ACC112 (cell line): ENCODE results near the gene NPPC.
"Not testable (repeated sequence)": the region's sequence is repeated elsewhere in the genome, so short reads cannot be mapped to it uniquely, and the experiment has no call there.

Experiments used
- H2AFZ ChIP-seq: fragments of 200-600 bp; sonication (generic); one replicate; pipeline ENCODE4 v1.6.0; 2017; ENCODE audit warnings: antibody characterized with exemption, low read length; ENCODE audit not compliant: unreplicated experiment
- H3K27ac ChIP-seq: fragments of 200-600 bp; sonication (generic); 2 replicates; pipeline ENCODE4 v1.5.1; 2014; ENCODE audit warnings: low read depth, mild to moderate bottlenecking, antibody characterized with exemption, low read length, moderate library complexity
- H3K27me3 ChIP-seq: fragments of 200-600 bp; sonication (generic); 2 replicates; pipeline ENCODE4 v1.6.1; 2014; ENCODE audit warnings: mild to moderate bottlenecking, antibody characterized with exemption, low read length, moderate library complexity, mixed read lengths; ENCODE audit not compliant: insufficient read depth
- H3K36me3 ChIP-seq: fragments of 200-600 bp; sonication (generic); 2 replicates; pipeline ENCODE4 v1.6.1; 2016; ENCODE audit warnings: mild to moderate bottlenecking, antibody characterized with exemption, low read length, moderate library complexity, mixed read lengths; ENCODE audit not compliant: insufficient read depth
- H3K4me1 ChIP-seq: fragments of 200-600 bp; sonication (generic); one replicate; pipeline ENCODE4 v1.6.1; 2016; ENCODE audit warnings: low read length, mixed read lengths; ENCODE audit not compliant: insufficient read depth, unreplicated experiment, control insufficient read depth
- H3K4me3 ChIP-seq: fragments of 200-600 bp; sonication (generic); 2 replicates; pipeline ENCODE4 v1.5.1; 2014; ENCODE audit warnings: mild to moderate bottlenecking, low read depth, low read length
- H3K79me2 ChIP-seq: fragments of 200-600 bp; sonication (generic); one replicate; pipeline ENCODE4 v1.6.0; 2016; ENCODE audit warnings: low read length; ENCODE audit not compliant: control insufficient read depth, unreplicated experiment, insufficient read depth

Gene NPPC

GRCh38 chr2:231884438-231885140 is 41.6 kb downstream of the NPPC start:
- H2AFZ ChIP-seq = no peak overlapping the region
- H3K36me3 ChIP-seq = no peaks in the 10 kb centered on the region
- H3K79me2 ChIP-seq = no peaks in the 10 kb centered on the region
- no peak overlapping the region for H3K27ac ChIP-seq
- H3K4me1 ChIP-seq = no peaks in the 10 kb centered on the region
- no peak overlapping the region for H3K4me3 ChIP-seq
- H3K27me3 ChIP-seq = peaks cover 72% of the 10 kb centered on the region

GRCh38 chr2:231883468-231883881 is 42.7 kb downstream of the NPPC start:
- H3K4me1 ChIP-seq = no peaks in the 10 kb centered on the region
- H3K27me3 ChIP-seq = peaks cover 66% of the 10 kb centered on the region
- H2AFZ ChIP-seq = no peak overlapping the region
- no peak overlapping the region for H3K27ac ChIP-seq
- H3K4me3 ChIP-seq = no peak overlapping the region
- no peaks in the 10 kb centered on the region for H3K36me3 ChIP-seq
- H3K79me2 ChIP-seq = no peaks in the 10 kb centered on the region

GRCh38 chr2:231882646-231883045 is 43.5 kb downstream of the NPPC start:
- H3K4me1 ChIP-seq = no peaks in the 10 kb centered on the region
- no peak overlapping the region for H3K4me3 ChIP-seq
- peaks cover 60% of the 10 kb centered on the region for H3K27me3 ChIP-seq
- H3K36me3 ChIP-seq = no peaks in the 10 kb centered on the region
- H3K27ac ChIP-seq = no peak overlapping the region
- H3K79me2 ChIP-seq = no peaks in the 10 kb centered on the region
- no peak overlapping the region for H2AFZ ChIP-seq

GRCh38 chr2:231880371-231880770 is 45.8 kb downstream of the NPPC start:
- H3K27me3 ChIP-seq = peaks cover 41% of the 10 kb centered on the region
- not testable (repeated sequence) for H2AFZ ChIP-seq, H3K79me2 ChIP-seq, H3K27ac ChIP-seq, H3K4me3 ChIP-seq, H3K4me1 ChIP-seq, H3K36me3 ChIP-seq

GRCh38 chr2:231879216-231879615 is 47.0 kb downstream of the NPPC start:
- Histone ChIP-seq H3K27ac (no peak overlapping the region), H3K36me3 (no peaks in the 10 kb centered on the region), H3K79me2 (no peaks in the 10 kb centered on the region)

GRCh38 chr2:231877533-231878456 is 48.4 kb downstream of the NPPC start:
- Histone ChIP-seq H3K27ac (no peak overlapping the region), H3K4me3 (no peak overlapping the region), H3K36me3 (no peaks in the 10 kb centered on the region), H3K4me1 (no peaks in the 10 kb centered on the region), H2AFZ (no peak overlapping the region), H3K27me3 (peaks cover 26% of the 10 kb centered on the region), H3K79me2 (no peaks in the 10 kb centered on the region)

More at GRCh38 chr2:231879216-231879615, 47.0 kb downstream of the NPPC start:
- no peaks in the 10 kb centered on the region for H3K4me1 ChIP-seq
- H3K4me3 ChIP-seq = no peak overlapping the region
- peaks cover 37% of the 10 kb centered on the region for H3K27me3 ChIP-seq
- H2AFZ ChIP-seq = no peak overlapping the region

- Histone ChIP-seq H3K27ac (no peak overlapping the region), H2AFZ (no peak overlapping the region)
Observed at GRCh38 chr2:231874944-231875343, 51.3 kb downstream of the NPPC start.

More at GRCh38 chr2:231874944-231875343, 51.3 kb downstream of the NPPC start:
- no peaks in the 10 kb centered on the region for H3K4me1 ChIP-seq
- H3K4me3 ChIP-seq = no peak overlapping the region
- no peaks in the 10 kb centered on the region for H3K79me2 ChIP-seq
- peaks cover 18% of the 10 kb centered on the region; the same call in 1 of the 2 replicates for H3K27me3 ChIP-seq
- no peaks in the 10 kb centered on the region for H3K36me3 ChIP-seq
